Measurements from ENCODE around the gene UBE2R2.

DNA sequence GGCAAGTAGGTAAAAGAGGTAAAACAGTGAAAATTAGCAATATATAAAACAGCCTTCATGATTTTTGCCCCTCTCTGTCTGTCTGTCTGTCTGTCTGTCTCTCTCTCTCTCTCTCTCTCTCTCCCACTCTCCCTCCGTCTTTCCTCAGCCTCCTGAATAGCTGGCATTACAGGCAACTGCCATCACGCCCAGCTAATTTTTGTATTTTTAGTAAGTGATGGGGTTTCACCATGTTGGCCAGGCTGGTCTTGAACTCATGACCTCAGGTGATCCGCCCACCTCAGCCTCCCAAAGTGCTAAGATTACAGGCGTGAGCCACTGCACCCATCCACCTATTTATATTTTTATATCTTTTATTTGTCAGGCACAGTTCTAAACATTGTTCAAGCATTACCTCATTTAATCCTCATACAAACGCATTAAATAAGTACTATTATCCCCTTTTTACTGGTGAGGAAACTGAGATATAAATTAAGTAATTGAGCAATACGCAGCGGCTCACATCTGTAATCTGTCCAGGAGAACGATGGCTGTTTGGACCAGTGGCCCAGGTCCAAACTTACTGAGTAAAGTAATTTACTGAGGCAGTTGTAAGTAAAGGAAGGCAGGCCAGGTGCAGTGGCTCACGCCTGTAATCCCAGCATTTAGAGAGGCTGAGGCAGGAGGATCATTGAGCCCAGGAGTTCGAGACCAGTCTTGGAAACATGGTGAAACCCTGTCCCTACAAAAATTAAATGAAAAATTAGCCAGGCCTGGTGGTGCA, 60.9 kb downstream of the UBE2R2 start:
- TF ChIP-seq, protein P1, sequence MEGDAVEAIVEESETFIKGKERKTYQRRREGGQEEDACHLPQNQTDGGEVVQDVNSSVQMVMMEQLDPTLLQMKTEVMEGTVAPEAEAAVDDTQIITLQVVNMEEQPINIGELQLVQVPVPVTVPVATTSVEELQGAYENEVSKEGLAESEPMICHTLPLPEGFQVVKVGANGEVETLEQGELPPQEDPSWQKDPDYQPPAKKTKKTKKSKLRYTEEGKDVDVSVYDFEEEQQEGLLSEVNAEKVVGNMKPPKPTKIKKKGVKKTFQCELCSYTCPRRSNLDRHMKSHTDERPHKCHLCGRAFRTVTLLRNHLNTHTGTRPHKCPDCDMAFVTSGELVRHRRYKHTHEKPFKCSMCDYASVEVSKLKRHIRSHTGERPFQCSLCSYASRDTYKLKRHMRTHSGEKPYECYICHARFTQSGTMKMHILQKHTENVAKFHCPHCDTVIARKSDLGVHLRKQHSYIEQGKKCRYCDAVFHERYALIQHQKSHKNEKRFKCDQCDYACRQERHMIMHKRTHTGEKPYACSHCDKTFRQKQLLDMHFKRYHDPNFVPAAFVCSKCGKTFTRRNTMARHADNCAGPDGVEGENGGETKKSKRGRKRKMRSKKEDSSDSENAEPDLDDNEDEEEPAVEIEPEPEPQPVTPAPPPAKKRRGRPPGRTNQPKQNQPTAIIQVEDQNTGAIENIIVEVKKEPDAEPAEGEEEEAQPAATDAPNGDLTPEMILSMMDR (IDR thresholded peaks at IDR 0.05; ENCODE audit: poor library complexity, severe bottlenecking): no peak
- TF ChIP-seq SMC3 (conservative IDR thresholded peaks at IDR 0.05; ENCODE audit: poor library complexity): no peak
- TF ChIP-seq EZH2 (IDR thresholded peaks at IDR 0.05; ENCODE audit: borderline replicate concordance, insufficient read depth, low read length, poor library complexity, severe bottlenecking): no peak
- TF ChIP-seq, protein P2, sequence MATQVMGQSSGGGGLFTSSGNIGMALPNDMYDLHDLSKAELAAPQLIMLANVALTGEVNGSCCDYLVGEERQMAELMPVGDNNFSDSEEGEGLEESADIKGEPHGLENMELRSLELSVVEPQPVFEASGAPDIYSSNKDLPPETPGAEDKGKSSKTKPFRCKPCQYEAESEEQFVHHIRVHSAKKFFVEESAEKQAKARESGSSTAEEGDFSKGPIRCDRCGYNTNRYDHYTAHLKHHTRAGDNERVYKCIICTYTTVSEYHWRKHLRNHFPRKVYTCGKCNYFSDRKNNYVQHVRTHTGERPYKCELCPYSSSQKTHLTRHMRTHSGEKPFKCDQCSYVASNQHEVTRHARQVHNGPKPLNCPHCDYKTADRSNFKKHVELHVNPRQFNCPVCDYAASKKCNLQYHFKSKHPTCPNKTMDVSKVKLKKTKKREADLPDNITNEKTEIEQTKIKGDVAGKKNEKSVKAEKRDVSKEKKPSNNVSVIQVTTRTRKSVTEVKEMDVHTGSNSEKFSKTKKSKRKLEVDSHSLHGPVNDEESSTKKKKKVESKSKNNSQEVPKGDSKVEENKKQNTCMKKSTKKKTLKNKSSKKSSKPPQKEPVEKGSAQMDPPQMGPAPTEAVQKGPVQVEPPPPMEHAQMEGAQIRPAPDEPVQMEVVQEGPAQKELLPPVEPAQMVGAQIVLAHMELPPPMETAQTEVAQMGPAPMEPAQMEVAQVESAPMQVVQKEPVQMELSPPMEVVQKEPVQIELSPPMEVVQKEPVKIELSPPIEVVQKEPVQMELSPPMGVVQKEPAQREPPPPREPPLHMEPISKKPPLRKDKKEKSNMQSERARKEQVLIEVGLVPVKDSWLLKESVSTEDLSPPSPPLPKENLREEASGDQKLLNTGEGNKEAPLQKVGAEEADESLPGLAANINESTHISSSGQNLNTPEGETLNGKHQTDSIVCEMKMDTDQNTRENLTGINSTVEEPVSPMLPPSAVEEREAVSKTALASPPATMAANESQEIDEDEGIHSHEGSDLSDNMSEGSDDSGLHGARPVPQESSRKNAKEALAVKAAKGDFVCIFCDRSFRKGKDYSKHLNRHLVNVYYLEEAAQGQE (IDR thresholded peaks at IDR 0.05; ENCODE audit: borderline replicate concordance): no peak
- no peak for TF ChIP-seq TAF1 (IDR thresholded peaks at IDR 0.05; ENCODE audit: low read depth)
- TF ChIP-seq POLR2AphosphoS5 (IDR thresholded peaks at IDR 0.05): no peak
- no peak for TF ChIP-seq RAD21 (conservative IDR thresholded peaks at IDR 0.05)

Measured in neural cell (in vitro differentiated cells).